Hematopoietic multipotent progenitor cell treated with erythropoietin and hydrocortisone succinate and interleukin-3 and kit ligand, for 15 days (in vitro differentiated cells): ENCODE data around the gene PCDHGA8.
"Not testable (repeated sequence)": the region's sequence is repeated elsewhere in the genome, so short reads cannot be mapped to it uniquely, and the experiment has no call there.

Experiments used
- DNase-seq: peaks from one replicate; pipeline ENCODE4 v3.0.0-alpha.2; 2015; ENCODE audit warnings: low spot score

PCDHGA8 gene

DNA sequence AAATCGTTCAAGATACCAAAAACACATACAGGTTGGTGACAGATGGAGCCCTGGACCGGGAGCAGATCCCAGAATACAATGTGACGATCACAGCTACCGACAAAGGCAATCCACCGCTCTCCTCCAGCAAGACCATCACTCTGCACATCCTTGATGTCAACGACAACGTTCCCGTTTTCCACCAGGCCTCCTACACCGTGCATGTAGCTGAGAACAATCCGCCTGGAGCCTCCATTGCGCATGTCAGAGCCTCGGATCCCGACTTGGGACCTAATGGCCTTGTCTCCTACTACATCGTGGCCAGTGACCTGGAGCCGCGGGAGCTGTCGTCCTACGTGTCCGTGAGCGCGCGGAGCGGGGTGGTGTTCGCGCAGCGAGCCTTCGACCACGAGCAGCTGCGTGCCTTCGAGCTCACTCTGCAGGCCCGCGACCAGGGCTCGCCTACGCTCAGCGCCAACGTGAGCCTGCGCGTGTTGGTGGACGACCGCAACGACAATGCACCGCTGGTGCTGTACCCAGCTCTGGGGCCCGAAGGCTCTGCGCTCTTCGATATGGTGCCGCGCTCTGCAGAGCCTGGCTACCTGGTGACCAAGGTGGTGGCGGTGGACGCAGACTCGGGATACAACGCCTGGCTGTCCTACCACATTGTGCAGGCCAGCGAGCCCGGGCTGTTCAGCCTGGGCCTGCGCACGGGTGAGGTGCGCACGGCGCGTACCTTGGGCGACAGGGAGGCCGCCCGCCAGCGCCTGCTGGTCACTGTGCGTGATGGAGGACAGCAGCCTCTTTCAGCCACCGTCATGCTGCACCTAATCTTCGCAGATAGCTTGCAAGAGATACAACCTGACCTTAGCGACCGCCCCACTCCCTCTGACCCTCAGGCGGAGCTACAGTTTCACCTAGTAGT lies 20.6 kb upstream of the PCDHGA8 start:
- DNase-seq = no peak

DNA sequence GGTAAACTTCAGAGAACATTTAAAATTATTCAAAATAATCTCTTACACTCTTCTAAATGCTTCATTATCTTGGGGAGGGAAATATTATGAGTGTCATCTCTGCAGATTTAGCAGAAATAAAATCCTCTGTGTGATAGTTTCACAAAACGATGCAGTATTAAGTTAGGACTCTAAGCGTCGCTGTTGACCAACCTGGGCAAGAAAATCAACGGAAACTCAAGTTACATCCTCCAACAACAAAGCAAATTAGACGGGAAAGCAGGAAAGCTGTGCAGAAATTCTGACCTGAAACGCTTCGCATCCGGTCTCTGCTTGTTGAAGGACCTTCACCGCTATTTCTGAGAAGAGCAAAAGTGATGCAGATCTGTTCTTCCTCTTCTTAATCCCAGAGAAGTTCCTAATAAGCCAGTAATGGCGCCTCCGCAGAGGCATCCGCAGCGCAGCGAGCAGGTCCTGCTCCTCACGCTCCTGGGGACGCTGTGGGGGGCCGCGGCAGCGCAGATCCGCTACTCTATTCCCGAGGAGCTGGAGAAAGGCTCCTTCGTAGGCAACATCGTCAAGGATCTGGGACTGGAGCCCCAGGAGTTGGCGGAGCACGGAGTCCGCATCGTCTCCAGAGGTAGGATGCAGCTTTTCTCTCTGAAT lies 18.6 kb upstream of the PCDHGA8 start, which contains the start of gene PCDHGA6:
Gene PCDHGA6 (plus strand): TSS at position 219 of the 645 bp plus-strand sequence. CDS start 193 bp downstream, at position 412.
- no peak for DNase-seq

DNA sequence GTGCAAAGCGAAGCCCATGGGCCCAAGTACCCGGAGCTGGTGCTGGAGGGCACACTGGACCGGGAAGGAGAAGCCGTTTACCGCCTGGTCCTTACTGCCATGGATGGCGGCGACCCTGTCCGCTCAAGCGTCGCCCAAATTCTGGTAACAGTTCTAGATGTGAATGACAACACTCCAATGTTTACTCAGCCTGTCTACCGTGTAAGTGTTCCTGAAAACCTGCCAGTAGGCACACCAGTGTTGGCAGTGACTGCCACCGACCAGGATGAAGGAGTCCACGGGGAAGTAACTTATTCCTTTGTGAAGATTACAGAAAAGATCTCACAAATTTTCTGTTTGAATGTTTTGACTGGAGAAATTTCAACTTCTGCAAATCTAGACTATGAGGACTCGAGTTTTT lies 17.8 kb upstream of the PCDHGA8 start:
- DNase-seq = no peak

DNA sequence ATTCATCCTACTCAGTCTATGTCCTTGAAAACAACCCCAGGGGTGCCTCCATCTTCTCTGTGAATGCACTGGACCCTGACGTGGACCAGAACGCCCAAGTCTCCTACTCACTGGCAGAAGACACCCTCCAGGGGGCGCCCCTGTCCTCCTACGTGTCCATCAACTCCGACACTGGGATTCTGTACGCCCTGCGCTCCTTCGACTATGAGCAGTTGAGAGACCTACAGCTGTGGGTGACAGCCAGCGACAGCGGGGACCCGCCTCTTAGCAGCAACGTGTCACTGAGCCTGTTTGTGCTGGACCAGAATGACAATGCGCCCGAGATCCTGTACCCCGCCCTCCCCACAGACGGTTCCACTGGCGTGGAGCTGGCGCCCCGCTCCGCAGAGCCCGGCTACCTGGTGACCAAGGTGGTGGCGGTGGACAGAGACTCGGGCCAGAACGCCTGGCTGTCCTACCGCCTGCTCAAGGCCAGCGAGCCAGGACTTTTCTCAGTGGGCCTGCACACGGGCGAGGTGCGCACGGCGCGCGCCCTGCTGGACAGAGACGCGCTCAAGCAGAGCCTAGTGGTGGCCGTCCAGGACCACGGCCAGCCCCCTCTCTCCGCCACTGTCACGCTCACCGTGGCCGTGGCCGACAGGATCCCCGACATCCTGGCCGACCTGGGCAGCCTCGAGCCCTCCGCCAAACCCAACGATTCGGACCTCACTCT lies 16.8 kb upstream of the PCDHGA8 start:
- not testable (repeated sequence) for DNase-seq

DNA sequence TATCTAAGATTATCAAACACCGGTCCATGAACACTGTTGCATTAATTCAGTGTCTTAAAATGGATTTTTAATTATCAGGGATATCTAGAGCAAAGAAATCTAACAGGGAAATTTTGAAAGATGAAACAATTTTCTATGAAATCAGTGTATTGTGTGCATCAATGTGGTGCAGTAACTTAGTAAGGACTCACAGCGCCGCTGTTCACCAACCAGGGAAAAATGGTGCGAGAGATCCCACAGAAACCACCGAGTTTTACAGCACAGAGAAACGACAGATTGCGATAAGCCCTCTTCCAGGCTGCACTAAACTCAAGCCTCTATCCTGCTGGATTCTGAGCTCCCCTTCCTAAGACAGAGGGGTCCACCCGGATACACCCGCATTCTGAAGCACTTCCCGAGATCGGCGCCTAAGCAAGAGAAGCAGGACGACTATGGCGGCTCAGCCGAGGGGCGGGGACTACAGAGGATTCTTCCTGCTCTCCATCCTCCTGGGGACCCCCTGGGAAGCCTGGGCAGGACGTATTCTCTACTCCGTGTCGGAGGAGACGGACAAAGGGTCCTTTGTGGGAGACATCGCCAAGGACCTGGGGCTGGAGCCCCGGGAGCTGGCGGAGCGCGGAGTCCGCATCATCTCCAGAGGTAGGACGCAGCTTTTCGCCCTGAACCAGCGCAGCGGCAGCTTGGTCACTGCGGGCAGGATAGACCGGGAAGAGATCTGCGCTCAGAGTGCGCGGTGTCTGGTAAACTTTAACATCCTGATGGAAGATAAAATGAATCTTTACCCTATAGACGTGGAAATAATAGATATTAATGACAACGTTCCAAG lies 9.8 kb upstream of the PCDHGA8 start, which contains the start of gene PCDHGA7:
Gene PCDHGA7 (plus strand): TSS at position 274 of the 826 bp plus-strand sequence. CDS start 158 bp downstream, at position 432.
- DNase-seq = no peak

DNA sequence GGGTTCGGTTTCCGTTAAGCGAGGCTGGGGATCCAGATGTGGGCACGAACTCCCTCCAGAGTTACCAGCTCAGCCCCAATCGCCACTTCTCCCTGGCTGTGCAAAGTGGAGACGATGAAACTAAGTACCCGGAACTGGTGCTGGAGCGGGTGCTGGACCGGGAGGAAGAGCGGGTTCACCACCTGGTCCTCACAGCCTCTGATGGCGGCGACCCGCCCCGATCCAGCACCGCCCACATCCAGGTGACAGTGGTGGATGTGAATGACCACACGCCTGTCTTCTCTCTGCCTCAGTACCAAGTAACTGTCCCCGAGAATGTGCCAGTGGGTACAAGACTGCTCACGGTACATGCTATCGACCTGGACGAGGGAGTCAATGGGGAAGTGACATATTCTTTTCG lies 9.1 kb upstream of the PCDHGA8 start:
- no peak for DNase-seq

DNA sequence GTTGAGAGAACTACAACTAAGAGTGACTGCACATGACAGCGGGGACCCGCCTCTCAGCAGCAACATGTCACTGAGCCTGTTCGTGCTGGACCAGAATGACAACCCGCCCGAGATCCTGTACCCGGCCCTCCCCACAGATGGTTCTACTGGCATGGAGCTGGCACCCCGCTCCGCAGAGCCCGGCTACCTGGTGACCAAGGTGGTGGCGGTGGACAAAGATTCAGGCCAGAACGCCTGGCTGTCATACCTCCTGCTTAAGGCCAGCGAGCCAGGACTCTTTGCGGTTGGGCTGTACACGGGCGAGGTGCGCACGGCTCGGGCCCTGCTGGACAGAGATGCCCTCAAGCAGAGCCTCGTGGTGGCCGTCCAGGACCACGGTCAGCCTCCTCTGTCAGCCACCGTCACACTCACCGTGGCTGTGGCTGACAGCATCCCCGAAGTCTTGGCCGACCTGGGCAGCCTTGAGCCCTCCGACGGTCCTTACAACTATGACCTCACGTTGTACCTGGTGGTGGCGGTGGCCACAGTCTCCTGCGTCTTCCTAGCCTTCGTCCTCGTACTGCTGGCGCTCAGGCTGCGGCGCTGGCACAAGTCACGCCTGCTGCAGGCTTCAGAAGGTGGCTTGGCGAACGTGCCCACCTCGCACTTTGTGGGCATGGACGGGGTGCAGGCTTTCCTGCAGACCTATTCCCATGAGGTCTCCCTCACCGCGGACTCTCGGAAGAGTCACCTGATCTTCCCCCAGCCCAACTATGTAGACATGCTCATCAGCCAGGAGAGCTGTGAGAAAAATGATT lies 7.8 kb upstream of the PCDHGA8 start:
- no peak for DNase-seq

DNA sequence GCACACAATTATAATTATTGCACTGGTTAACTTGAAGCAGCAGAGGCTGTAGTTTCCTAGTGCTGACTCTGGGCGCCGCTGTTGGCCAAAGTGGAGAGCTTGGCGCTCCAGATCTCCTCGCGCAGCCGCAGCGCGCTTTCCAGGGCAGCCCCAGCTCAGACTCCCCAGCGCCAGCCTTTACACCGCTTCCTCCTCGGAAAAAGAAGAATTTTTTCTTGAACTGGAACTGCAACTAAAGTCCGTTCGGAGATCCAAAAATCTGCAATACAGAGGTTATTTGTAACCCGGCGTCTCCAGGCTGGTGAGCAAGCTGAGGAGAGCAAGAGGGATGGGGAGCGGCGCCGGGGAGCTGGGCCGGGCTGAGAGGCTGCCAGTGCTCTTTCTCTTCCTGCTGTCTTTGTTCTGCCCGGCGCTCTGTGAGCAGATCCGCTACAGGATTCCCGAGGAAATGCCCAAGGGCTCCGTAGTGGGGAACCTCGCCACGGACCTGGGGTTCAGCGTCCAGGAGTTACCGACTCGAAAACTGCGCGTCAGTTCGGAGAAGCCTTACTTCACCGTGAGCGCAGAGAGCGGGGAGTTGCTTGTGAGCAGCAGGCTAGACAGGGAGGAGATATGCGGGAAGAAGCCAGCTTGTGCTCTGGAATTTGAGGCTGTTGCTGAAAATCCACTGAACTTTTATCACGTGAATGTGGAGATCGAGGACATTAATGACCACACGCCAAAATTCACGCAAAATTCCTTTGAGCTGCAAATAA lies 4.7 kb upstream of the PCDHGA8 start, which contains the start of gene PCDHGB4:
Gene PCDHGB4 (plus strand): TSS at position 142 of the 755 bp plus-strand sequence. CDS start 187 bp downstream, at position 329.
- DNase-seq = not testable (repeated sequence)

DNA sequence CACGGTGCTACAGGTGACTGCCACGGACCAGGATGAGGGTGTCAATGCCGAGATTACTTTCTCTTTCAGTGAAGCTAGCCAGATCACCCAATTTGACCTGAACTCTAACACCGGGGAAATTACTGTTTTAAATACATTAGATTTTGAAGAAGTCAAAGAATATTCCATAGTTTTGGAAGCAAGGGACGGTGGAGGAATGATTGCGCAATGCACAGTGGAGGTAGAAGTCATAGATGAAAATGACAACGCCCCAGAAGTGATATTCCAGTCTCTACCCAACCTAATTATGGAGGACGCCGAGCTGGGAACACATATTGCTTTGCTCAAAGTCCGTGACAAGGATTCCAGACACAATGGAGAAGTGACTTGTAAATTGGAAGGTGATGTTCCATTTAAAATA lies 3.8 kb upstream of the PCDHGA8 start:
- no peak for DNase-seq

DNA sequence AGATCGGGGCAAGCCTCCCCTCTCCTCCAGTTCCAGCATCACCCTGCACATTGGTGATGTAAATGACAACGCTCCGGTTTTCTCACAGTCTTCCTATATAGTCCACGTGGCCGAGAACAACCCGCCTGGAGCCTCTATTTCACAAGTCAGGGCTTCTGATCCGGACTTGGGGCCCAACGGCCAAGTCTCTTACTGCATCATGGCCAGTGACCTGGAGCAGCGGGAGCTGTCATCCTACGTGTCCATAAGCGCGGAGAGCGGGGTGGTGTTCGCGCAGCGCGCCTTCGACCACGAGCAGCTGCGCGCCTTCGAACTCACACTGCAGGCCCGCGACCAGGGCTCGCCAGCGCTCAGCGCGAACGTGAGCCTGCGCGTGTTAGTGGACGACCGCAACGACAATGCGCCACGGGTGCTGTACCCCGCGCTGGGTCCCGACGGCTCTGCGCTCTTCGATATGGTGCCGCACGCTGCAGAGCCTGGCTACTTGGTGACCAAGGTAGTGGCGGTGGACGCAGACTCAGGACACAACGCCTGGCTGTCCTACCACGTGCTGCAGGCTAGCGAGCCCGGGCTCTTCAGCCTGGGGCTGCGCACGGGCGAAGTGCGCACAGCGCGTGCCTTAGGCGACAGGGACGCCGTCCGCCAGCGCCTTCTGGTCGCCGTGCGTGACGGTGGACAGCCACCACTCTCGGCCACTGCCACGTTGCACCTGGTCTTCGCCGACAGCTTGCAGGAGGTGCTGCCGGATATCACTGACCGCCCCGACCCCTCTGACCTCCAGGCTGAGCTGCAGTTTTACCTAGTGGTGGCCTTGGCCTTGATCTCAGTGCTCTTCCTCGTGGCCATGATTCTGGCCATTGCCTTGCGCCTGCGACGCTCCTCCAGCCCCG lies 3.0 kb upstream of the PCDHGA8 start:
- DNase-seq = no peak

DNA sequence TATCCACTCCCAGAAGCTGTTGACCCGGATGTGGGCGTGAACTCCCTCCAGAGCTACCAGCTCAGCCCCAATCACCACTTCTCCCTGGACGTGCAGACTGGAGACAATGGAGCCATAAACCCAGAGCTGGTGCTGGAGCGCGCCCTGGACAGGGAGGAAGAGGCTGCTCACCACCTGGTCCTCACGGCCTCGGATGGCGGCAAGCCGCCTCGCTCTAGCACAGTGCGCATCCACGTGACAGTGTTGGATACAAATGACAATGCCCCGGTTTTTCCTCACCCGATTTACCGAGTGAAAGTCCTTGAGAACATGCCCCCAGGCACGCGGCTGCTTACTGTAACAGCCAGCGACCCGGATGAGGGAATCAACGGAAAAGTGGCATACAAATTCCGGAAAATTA lies 834 bp downstream of the PCDHGA8 start:
- DNase-seq = no peak

DNA sequence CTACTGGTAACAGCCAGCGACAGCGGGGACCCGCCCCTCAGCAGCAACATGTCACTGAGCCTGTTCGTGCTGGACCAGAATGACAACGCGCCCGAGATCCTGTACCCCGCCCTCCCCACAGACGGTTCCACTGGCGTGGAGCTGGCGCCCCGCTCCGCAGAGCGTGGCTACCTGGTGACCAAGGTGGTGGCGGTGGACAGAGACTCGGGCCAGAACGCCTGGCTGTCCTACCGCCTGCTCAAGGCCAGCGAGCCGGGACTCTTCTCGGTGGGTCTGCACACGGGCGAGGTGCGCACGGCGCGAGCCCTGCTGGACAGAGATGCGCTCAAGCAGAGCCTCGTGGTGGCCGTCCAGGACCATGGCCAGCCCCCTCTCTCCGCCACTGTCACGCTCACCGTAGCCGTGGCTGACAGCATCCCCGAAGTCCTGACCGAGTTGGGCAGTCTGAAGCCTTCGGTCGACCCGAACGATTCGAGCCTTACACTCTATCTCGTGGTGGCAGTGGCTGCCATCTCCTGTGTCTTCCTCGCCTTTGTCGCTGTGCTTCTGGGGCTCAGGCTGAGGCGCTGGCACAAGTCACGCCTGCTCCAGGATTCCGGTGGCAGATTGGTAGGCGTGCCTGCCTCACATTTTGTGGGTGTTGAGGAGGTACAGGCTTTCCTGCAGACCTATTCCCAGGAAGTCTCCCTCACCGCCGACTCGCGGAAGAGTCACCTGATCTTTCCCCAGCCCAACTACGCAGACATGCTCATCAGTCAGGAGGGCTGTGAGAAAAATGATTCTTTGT lies 2.2 kb downstream of the PCDHGA8 start:
- DNase-seq = not testable (repeated sequence)

DNA sequence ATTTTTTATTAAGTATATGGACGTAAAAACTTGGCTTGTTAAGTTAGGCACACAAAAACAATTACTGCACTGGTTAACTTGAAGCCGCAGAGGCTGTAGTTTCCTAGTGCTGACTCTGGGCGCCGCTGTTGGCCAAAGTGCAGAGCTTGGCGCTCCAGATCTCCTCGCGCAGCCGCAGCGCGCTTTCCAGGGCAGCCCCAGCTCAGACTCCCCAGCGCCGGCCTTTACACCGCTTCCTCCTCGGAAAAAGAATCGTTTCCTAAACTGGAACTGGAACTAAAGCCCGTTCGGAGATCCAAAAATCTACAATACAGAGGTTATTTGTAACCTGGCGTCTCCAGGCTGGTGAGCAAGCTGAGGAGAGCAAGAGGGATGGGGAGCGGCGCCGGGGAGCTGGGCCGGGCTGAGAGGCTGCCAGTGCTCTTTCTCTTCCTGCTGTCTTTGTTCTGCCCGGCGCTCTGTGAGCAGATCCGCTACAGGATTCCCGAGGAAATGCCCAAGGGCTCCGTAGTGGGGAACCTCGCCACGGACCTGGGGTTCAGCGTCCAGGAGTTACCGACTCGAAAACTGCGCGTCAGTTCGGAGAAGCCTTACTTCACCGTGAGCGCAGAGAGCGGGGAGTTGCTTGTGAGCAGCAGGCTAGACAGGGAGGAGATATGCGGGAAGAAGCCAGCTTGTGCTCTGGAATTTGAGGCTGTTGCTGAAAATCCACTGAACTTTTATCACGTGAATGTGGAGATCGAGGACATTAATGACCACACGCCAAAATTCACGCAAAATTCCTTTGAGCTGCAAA lies 5.5 kb downstream of the PCDHGA8 start, which contains the start of gene PCDHGB5:
Gene PCDHGB5 (plus strand): TSS at position 192 of the 796 bp plus-strand sequence. CDS start 181 bp downstream, at position 373.
- DNase-seq = not testable (repeated sequence)

DNA sequence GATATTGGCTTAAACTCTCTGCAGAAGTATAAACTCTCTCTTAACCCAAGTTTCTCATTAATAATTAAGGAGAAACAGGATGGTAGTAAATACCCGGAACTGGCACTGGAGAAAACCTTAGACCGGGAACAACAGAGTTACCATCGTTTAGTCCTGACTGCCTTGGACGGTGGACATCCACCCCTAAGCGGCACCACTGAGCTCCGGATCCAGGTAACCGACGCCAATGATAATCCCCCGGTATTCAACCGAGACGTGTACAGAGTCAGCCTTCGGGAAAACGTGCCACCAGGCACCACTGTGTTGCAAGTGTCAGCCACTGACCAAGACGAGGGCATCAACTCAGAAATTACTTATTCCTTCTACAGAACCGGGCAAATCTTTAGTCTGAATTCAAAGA lies 6.2 kb downstream of the PCDHGA8 start:
- DNase-seq = no peak

DNA sequence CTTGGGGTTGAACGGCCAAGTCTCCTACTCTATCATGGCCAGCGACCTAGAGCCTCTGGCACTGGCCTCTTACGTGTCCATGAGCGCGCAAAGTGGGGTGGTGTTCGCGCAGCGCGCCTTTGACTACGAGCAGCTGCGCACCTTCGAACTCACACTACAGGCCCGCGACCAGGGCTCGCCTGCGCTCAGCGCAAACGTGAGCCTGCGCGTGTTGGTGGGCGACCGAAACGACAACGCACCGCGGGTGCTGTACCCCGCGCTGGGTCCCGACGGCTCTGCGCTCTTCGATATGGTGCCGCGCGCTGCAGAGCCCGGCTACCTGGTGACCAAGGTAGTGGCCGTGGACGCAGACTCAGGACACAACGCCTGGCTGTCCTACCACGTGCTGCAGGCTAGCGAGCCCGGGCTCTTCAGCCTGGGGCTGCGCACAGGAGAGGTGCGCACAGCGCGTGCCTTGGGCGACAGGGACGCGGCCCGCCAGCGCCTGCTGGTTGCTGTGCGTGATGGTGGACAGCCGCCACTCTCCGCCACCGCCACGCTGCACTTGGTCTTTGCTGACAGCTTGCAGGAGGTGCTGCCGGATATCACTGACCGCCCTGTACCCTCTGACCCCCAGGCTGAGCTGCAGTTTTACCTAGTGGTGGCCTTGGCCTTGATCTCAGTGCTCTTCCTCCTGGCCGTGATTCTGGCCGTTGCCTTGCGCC lies 7.3 kb downstream of the PCDHGA8 start:
- no peak for DNase-seq

DNA sequence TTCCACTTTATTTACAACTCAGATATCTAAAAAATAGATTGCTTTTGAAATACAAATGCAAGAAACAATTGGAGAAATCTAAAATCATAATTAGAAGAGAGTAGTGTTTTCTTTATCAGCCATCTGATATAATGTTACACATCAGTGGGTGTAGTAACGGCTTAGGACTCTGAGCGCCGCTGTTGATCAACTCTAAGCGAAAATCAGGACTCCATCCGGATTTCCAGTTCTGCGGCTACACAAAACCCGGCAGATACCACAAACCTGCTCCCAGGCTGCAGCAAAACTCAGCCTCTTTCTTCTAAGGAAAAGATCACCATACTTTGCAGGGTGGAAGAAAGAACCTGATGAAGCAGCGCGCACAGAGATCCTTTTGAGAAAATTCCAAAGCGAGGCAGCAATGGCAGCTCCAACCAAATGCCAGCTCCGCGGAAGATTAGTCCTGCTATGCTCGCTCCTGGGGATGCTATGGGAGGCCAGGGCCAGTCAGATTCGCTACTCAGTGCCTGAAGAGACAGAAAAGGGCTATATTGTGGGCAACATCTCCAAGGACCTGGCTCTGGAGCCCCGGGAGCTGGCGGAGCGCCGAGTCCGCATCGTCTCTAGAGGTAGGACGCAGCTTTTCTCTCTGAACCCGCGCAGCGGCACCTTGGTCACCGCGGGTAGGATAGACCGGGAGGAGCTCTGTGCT lies 10.3 kb downstream of the PCDHGA8 start, which contains the start of gene PCDHGA9:
Gene PCDHGA9 (plus strand): TSS at position 226 of the 691 bp plus-strand sequence. CDS start 175 bp downstream, at position 401.
- DNase-seq = no peak
